Measurements from ENCODE around the gene MT1E.
"Not testable (repeated sequence)": the region's sequence is repeated elsewhere in the genome, so short reads cannot be mapped to it uniquely, and the experiment has no call there.

GRCh38 chr16:56665286-56666261 lies 40.0 kb downstream of the MT1E start:
- TF ChIP-seq POLR2A (IDR thresholded peaks at IDR 0.05): not testable (repeated sequence)
- TF ChIP-seq, protein P1, sequence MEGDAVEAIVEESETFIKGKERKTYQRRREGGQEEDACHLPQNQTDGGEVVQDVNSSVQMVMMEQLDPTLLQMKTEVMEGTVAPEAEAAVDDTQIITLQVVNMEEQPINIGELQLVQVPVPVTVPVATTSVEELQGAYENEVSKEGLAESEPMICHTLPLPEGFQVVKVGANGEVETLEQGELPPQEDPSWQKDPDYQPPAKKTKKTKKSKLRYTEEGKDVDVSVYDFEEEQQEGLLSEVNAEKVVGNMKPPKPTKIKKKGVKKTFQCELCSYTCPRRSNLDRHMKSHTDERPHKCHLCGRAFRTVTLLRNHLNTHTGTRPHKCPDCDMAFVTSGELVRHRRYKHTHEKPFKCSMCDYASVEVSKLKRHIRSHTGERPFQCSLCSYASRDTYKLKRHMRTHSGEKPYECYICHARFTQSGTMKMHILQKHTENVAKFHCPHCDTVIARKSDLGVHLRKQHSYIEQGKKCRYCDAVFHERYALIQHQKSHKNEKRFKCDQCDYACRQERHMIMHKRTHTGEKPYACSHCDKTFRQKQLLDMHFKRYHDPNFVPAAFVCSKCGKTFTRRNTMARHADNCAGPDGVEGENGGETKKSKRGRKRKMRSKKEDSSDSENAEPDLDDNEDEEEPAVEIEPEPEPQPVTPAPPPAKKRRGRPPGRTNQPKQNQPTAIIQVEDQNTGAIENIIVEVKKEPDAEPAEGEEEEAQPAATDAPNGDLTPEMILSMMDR (IDR thresholded peaks at IDR 0.05): not testable (repeated sequence)

Measured in testis (tissue), 2 donors.